GM18868 (cell line): ENCODE data around the gene ATP2A3.

Source experiments
- ATAC-seq: cut with Tn5 transposase; IDR thresholded peaks from one replicate; pipeline ENCODE4 v1.9.1; 2021; ENCODE audit warnings: mild to moderate bottlenecking, moderate library complexity; ENCODE audit not compliant: unreplicated experiment

ATP2A3 gene

GRCh38 chr17:3875317-3875716, 88.9 kb downstream of the ATP2A3 start:
- ATAC-seq = no peak
